GM21737 (cell line): ENCODE results near the gene MAD2L1.

ENCODE experiments used
- ATAC-seq: cut with Tn5 transposase; IDR thresholded peaks from one replicate; pipeline ENCODE4 v1.9.1; 2021; ENCODE audit warnings: mild to moderate bottlenecking, moderate library complexity; ENCODE audit not compliant: unreplicated experiment

Gene MAD2L1

GRCh38 chr4:120059036-120059435 lies 7.6 kb downstream of the MAD2L1 start:
- no peak for ATAC-seq

GRCh38 chr4:120057416-120057815 lies 9.2 kb downstream of the MAD2L1 start:
- ATAC-seq, result no peak

- no peak for ATAC-seq
Measured at GRCh38 chr4:120056246-120056645, 10.4 kb downstream of the MAD2L1 start.

- ATAC-seq, result no peak
Measured at GRCh38 chr4:120055795-120056194, 10.9 kb downstream of the MAD2L1 start.

GRCh38 chr4:120055162-120055561 lies 11.5 kb downstream of the MAD2L1 start:
- ATAC-seq, result no peak

GRCh38 chr4:120053911-120054310 lies 12.7 kb downstream of the MAD2L1 start:
- ATAC-seq, result peak; percentile 52

- ATAC-seq, result no peak
Measured at GRCh38 chr4:120052856-120053255, 13.8 kb downstream of the MAD2L1 start.

- ATAC-seq, result no peak
Measured at GRCh38 chr4:120051253-120051652, 15.4 kb downstream of the MAD2L1 start.

GRCh38 chr4:120049732-120050494 lies 16.7 kb downstream of the MAD2L1 start:
- ATAC-seq, result peak; percentile 92

- no peak for ATAC-seq
Measured at GRCh38 chr4:120043828-120044227, 22.8 kb downstream of the MAD2L1 start.

- ATAC-seq, result no peak
Measured at GRCh38 chr4:120037411-120037810, 29.2 kb downstream of the MAD2L1 start.

- ATAC-seq, result no peak
Measured at GRCh38 chr4:120034913-120035312, 31.7 kb downstream of the MAD2L1 start.

GRCh38 chr4:120026853-120027252 lies 39.8 kb downstream of the MAD2L1 start:
- no peak for ATAC-seq

- ATAC-seq, result no peak
Measured at GRCh38 chr4:120025516-120025915, 41.1 kb downstream of the MAD2L1 start.

GRCh38 chr4:120018786-120019185 lies 47.9 kb downstream of the MAD2L1 start:
- no peak for ATAC-seq

- ATAC-seq, result no peak
Measured at GRCh38 chr4:120017939-120018692, 48.5 kb downstream of the MAD2L1 start.

GRCh38 chr4:120011725-120012124 lies 54.9 kb downstream of the MAD2L1 start:
- no peak for ATAC-seq

GRCh38 chr4:120010646-120011045 lies 56.0 kb downstream of the MAD2L1 start:
- no peak for ATAC-seq

GRCh38 chr4:120009731-120010130 lies 56.9 kb downstream of the MAD2L1 start:
- no peak for ATAC-seq

GRCh38 chr4:120008957-120009356 lies 57.7 kb downstream of the MAD2L1 start:
- no peak for ATAC-seq

GRCh38 chr4:120007896-120008436 lies 58.7 kb downstream of the MAD2L1 start:
- no peak for ATAC-seq
